Mucosa of descending colon (tissue), 3 donors: Measurements from ENCODE around the gene CHMP2A. TPM values are rescaled to one million over a fixed set of nuclear protein-coding genes. Genes with fewer than 3 reads are reported as not detected.

Experiments
- ATAC-seq: fragments of 200-7000 bp; cut with Tn5 transposase; one replicate; pipeline ENCODE4 v1.9.1; 2020; ENCODE audit warnings: mild to moderate bottlenecking, moderate library complexity
- DNase-seq, 3 donors: peaks; one replicate each; pipeline ENCODE4 v3.0.0-alpha.2; 2020
- H3K36me3 ChIP-seq: fragments of 200-600 bp; one replicate; pipeline ENCODE4 v1.8.0; 2021; ENCODE audit warnings: low read depth, mild to moderate bottlenecking
- H3K4me1 ChIP-seq: fragments of 200-600 bp; one replicate; pipeline ENCODE4 v1.8.0; 2021; ENCODE audit warnings: low read depth, mild to moderate bottlenecking
- H3K4me3 ChIP-seq: fragments of 200-600 bp; one replicate; pipeline ENCODE4 v1.8.0; 2021; ENCODE audit warnings: mild to moderate bottlenecking
- H3K9me3 ChIP-seq: fragments of 200-600 bp; one replicate; pipeline ENCODE4 v1.8.0; 2021; ENCODE audit warnings: mild to moderate bottlenecking
- CTCF ChIP-seq: fragments of 200-600 bp; IDR thresholded peaks from one replicate; pipeline ENCODE4 v1.8.0; 2022; ENCODE audit warnings: antibody characterized with exemption, mild to moderate bottlenecking
- intact Hi-C, 2 donors: fragments of 100-400 bp; cut with DNase I in 1 of 2; cut with micrococcal nuclease in 1 of 2; formaldehyde crosslinking; loops; one replicate each; pipeline versions ENCODE4 v1.11.0 to v1.11.1; 2022; cut with DNase I, micrococcal nuclease
- total RNA-seq, 3 donors: library from RNA; stranded (reverse); fragmentation: NEBNext Ultra II Directional in 2 of 3; extraction: Animal tissue kit (Norgen Biotek cat#: 25700) in 2 of 3; gene quantifications; one replicate each; pipeline versions ENCODE4 v1.2.1 to v1.2.4, GENCODE V29; 2021 to 2023
- donor health status: DM: no; HTN: no; CAD: no; lungs with moderate emphysema.
- donor health status: DM: no; HTN: no; CAD: no.
- donor health status: DM: no; HTN: yes; CAD: no.

Gene CHMP2A
- total RNA-seq, 3 donors from 2014 or later = 125 to 231 (median 195) TPM

GRCh38 chr19:58548859-58549663, 5.8 kb downstream of the CHMP2A start:
- peaks cover 34% of the 10 kb centered on the region for H3K36me3 ChIP-seq
- H3K4me1 ChIP-seq = peaks cover 17% of the 10 kb centered on the region
- ATAC-seq = no peak
- no peak for TF ChIP-seq CTCF
- intact Hi-C loops = no loop called here
- no peaks in the 10 kb centered on the region for H3K9me3 ChIP-seq
- peak in 1 of 3 donors; percentile 45 for DNase-seq
- H3K4me3 ChIP-seq = no peak overlapping the region

- no peak for ATAC-seq
- TF ChIP-seq CTCF = no peak
- DNase-seq = no peak
- intact Hi-C loops = no loop called here
- Histone ChIP-seq H3K4me1 (peaks cover 21% of the 10 kb centered on the region), H3K36me3 (peaks cover 34% of the 10 kb centered on the region), H3K9me3 (no peaks in the 10 kb centered on the region), H3K4me3 (no peak overlapping the region)
Measured at GRCh38 chr19:58547323-58548312, 7.3 kb downstream of the CHMP2A start.

GRCh38 chr19:58546019-58546530, 8.8 kb downstream of the CHMP2A start:
- no peak for ATAC-seq
- no peak for TF ChIP-seq CTCF

GRCh38 chr19:58545286-58546018, 9.5 kb downstream of the CHMP2A start:
- no peak for ATAC-seq
- Histone ChIP-seq H3K4me1 (peaks cover 21% of the 10 kb centered on the region), H3K36me3 (peaks cover 29% of the 10 kb centered on the region), H3K4me3 (peak overlapping the region; percentile 85), H3K9me3 (no peaks in the 10 kb centered on the region)
- TF ChIP-seq CTCF = no peak
- DNase-seq = peak in 1 of 3 donors; percentile 64
- intact Hi-C loops = no loop called here

More at GRCh38 chr19:58546019-58546530, 8.8 kb downstream of the CHMP2A start:
- no peaks in the 10 kb centered on the region for H3K9me3 ChIP-seq
- H3K36me3 ChIP-seq = peaks cover 32% of the 10 kb centered on the region
- DNase-seq = no peak
- peaks cover 21% of the 10 kb centered on the region for H3K4me1 ChIP-seq
- H3K4me3 ChIP-seq = no peak overlapping the region
- intact Hi-C loops = no loop called here
